Activated naive CD4-positive, alpha-beta T cell treated with anti-CD3 and anti-CD28 coated beads for 36 hours (primary cell): ENCODE measurements around the gene NBR1. TPM values are rescaled to one million over a fixed set of nuclear protein-coding genes. Genes with fewer than 3 reads are reported as not detected.
A peak's percentile ranks its signal among the peaks of the same experiment; 100 is the strongest.
"Not testable (repeated sequence)": the region's sequence is repeated elsewhere in the genome, so short reads cannot be mapped to it uniquely, and the experiment has no call there.

ENCODE experiments used
- CTCF ChIA-PET: fragments of 350-600 bp; sonication (Branson Sonifier 250); formaldehyde crosslinking; loops from one replicate; lab custom pipeline; 2021; ENCODE audit warnings: antibody characterized with exemption; lab: Charles Lee
- DNase-seq: peaks from one replicate; pipeline ENCODE4 v3.0.0-alpha.2; 2020
- H3K27ac Mint-ChIP-seq: one replicate; pipeline ENCODE4 v1.8.0; 2021; ENCODE audit warnings: mild to moderate bottlenecking, mixed read lengths
- H3K27me3 Mint-ChIP-seq: one replicate; pipeline ENCODE4 v1.8.0; 2021; ENCODE audit warnings: low read depth, mixed read lengths
- H3K36me3 Mint-ChIP-seq: one replicate; pipeline ENCODE4 v1.8.0; 2021; ENCODE audit warnings: low read depth, mixed read lengths
- H3K4me1 Mint-ChIP-seq: one replicate; pipeline ENCODE4 v1.8.0; 2021; ENCODE audit warnings: low read depth, mixed read lengths
- H3K4me3 Mint-ChIP-seq: one replicate; pipeline ENCODE4 v1.8.0; 2021; ENCODE audit warnings: mild to moderate bottlenecking, moderate library complexity, mixed read lengths
- H3K9me3 Mint-ChIP-seq: one replicate; pipeline ENCODE4 v1.8.0; 2021; ENCODE audit warnings: mixed read lengths
- intact Hi-C: fragments of 100-400 bp; cut with micrococcal nuclease; formaldehyde crosslinking; loops from one replicate; pipeline ENCODE4 v1.15.1; 2023
- total RNA-seq, 2 experiments: library from RNA; stranded (reverse); gene quantifications; one replicate each; pipeline ENCODE4 v1.2.3, GENCODE V29; 2021

NBR1 gene
- total RNA-seq, 2 experiments from 2014 or later = 62.1 to 66.8 TPM

DNA sequence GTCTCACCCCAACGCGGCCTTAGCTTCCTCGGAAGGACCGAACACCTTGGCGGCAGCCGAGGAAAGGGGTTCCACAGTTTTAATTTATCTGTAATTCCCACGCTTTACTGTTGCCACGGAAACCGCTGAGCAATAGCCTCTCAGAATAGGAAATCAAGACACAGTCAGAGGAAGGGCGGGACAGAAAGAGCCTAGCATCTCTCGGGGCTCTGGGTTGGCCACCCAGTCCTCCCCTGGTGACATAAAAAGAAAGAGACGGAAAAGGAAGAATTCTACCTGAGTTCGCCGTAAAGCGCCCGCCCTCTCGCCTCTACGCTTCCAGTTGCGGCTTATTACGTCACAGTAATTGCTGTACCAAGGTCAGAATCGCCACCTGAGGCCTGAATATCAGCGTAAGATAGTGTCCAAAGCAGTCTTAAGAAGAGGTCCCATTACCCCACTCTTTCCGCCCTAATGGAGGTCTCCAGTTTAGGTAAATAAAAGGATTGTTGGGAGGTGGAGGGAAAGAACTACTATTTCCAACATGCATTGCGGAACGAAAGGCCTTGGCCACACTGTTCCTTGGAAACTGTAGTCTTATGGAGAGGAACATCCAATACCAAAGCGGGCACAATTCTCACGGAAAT, 761 bp upstream of the NBR1 start:
- Mint-ChIP-seq H3K27me3 (no peaks in the 10 kb centered on the region), H3K27ac (no peak overlapping the region), H3K9me3 (no peaks in the 10 kb centered on the region), H3K4me1 (peaks cover 31% of the 10 kb centered on the region), H3K4me3 (no peak overlapping the region), H3K36me3 (peaks cover 4% of the 10 kb centered on the region)
- DNase-seq = peak; percentile 94
- CTCF ChIA-PET = no interaction called here
- intact Hi-C loops = loop anchor here (1.0 to 5.0 kb wide), 10 partner anchors 41 to 1253 kb away; partner anchors contain the start of genes ACLY, BRCA1, PTGES3L and RPL27

DNA sequence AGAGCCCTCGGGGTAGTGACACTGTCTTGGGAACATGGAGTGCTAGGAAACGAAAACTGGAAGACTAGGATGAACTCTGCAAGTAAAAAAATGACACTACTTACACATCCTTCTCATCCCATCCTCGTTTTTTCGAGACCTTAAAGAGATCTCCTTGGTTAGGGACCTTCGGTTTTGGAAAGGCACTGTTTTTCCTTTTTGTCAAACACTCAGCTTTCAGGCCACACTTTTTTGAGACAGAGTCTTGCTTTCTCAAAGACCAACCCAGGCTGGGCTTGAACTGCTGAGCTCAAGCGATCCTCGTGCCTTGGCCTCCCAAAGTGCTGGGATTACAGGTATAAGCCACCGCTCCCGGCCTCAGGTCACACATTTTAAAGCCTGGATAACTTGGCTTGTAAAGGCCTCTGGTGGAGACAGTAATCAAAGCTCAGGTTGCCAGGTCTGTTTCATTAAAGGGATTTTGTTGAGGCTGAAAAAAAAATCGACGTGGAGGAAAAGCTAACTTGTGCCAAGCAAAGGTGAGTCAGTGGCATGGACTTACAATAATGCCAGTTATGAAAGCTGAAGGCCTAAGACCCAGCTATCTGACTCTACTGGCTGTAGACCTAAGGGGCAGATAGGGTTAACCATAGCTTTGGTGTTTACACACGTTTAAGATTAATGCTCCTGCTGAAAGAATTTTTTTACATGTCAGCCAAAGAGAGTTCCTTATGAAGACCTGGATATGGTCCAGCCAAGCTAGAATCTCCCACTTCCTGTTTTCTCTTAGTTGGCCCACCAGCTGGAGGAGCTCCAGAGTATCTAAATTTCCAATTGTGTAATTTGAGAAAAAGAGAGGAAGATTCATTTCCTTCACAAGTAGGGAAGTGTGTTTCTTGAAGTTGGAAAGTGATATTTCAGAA, 823 bp downstream of the NBR1 start:
- DNase-seq = peak; percentile 22
- Mint-ChIP-seq H3K4me3 (no peak overlapping the region), H3K4me1 (peaks cover 44% of the 10 kb centered on the region), H3K36me3 (peaks cover 8% of the 10 kb centered on the region), H3K27me3 (no peaks in the 10 kb centered on the region), H3K27ac (no peak overlapping the region), H3K9me3 (no peaks in the 10 kb centered on the region)
- CTCF ChIA-PET = interaction anchor here (0.6 to 0.9 kb wide), 4 partner anchors 10 to 138 kb away, joined by 3 to 5 read pairs (median 4); no protein-coding TSS in a partner anchor
- intact Hi-C loops = loop anchor here (2.0 to 5.0 kb wide), 4 partner anchors 217 to 1255 kb away; partner anchors contain the start of gene ACLY

DNA sequence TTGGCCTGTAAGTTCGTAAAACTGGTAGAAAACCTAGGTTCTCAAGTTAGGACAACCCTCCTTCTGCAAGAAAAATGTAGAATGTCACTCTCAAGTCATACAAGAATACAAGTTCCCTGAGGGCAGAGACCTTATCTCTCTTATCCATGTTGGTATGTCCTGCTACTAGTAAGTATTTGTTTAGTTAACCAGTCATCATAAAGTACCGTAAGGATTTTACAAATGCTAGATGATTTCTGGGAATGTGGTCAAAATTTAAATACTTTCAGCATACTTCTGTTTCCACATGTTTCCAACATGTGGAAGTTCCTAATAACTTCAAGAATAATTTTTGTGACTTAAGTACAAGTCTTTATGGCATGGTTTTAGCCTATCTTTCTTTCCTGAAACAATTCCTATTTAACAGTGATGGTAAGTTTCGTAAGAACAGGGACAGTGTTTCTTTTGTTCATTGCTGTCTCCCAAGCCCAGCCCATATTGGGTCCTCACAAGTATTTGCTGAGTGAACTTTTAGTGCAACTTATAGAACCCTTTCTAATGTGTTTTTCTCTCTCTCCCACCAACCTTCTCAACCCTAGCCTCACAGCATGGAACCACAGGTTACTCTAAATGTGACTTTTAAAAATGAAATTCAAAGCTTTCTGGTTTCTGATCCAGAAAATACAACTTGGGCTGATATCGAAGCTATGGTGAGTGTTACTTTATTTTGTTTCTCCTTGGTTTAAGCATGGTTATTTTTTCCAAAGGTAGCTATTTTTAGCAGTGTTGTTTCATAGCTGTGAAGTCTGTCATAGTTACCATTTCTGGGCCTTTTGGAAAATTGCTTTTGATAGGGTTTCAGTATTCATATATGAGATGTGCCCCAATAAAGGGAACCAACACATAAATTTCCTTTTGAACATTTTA, 4.5 kb downstream of the NBR1 start:
- Mint-ChIP-seq H3K27me3 (no peaks in the 10 kb centered on the region), H3K4me3 (peak overlapping the region; percentile 30), H3K9me3 (no peaks in the 10 kb centered on the region), H3K27ac (peak overlapping the region; percentile 82), H3K4me1 (peaks cover 50% of the 10 kb centered on the region), H3K36me3 (peaks cover 18% of the 10 kb centered on the region)
- no peak for DNase-seq
- CTCF ChIA-PET = interaction anchor here (0.6 kb wide), 1 partner anchor 34 kb away, joined by 3 read pairs; no protein-coding TSS in a partner anchor
- intact Hi-C loops = no loop called here

DNA sequence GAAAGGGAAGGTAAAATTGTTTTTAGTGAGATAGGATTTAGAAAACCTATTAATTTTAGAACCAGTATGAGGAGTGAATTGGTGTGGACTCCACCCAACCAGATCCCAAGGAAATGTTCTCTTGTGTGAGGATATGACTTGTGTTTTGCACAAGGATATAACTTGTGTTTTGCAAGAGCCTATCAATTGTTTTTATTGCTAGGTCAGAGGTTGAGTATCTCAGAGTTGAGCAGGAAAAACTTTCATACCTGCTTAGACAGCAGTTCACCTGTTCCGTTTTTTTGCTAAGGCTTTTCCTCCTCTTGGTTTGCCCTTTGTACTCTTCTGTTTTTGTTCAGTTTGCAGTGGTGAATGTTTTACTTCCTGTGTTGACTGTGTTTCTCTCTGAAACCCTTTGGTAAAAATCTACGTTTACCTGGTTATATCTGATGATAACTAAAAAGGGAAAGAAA, 5.1 kb downstream of the NBR1 start:
- CTCF ChIA-PET = no interaction called here
- no peaks in the 10 kb centered on the region for H3K27me3 Mint-ChIP-seq
- no peak for DNase-seq
- H3K9me3 Mint-ChIP-seq = no peaks in the 10 kb centered on the region
- intact Hi-C loops = no loop called here
- peaks cover 18% of the 10 kb centered on the region for H3K36me3 Mint-ChIP-seq
- H3K27ac Mint-ChIP-seq = peak overlapping the region; percentile 82
- H3K4me1 Mint-ChIP-seq = peaks cover 50% of the 10 kb centered on the region
- peak overlapping the region; percentile 30 for H3K4me3 Mint-ChIP-seq

DNA sequence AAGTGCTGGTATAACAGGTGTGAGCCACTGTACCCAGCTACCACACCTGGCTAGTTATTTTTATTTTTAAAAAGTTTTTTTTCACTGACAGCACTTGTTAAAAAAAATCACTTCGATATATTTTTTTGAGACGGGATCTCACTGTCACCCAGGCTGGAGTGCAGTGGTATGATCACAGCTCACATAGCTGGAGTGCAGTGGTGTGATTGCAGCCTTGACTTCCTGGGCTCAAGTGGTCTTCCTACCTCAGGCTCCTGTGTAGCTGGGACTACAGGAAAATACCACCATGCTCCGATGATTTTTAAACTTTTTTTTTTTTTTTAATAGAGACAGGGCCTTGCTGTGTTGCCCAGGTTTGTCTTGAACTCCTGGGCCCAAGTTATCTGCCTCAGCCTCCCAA, 12.9 kb downstream of the NBR1 start:
- H3K4me1 Mint-ChIP-seq = peaks cover under 1% of the 10 kb centered on the region
- no peaks in the 10 kb centered on the region for H3K9me3 Mint-ChIP-seq
- H3K27me3 Mint-ChIP-seq = no peaks in the 10 kb centered on the region
- H3K27ac Mint-ChIP-seq = no peak overlapping the region
- H3K36me3 Mint-ChIP-seq = peaks cover 10% of the 10 kb centered on the region
- CTCF ChIA-PET = interaction anchor here (0.6 kb wide), 1 partner anchor 52 kb away, joined by 3 read pairs; no protein-coding TSS in a partner anchor
- DNase-seq = no peak
- H3K4me3 Mint-ChIP-seq = no peak overlapping the region
- intact Hi-C loops = no loop called here

DNA sequence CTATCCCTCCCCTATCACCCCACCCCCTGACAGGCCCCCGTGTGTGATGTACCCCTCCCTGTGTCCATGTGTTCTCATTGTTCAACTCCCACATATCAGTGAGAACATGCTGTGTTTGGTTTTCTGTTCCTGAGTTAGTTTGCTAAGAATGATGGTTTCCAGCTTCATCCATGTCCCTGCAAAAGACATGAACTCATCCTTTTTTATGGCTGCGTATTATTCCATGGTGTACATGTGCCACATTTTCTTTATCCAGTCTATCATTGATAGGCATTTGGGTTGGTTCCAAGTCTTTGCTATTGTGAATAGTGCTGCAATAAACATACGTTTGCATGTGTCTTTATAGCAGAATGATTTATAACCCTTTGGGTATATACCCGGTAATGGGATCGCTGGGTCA, 15.6 kb downstream of the NBR1 start:
- CTCF ChIA-PET, DNase-seq, H3K4me1 Mint-ChIP-seq, H3K27ac Mint-ChIP-seq, H3K9me3 Mint-ChIP-seq, H3K27me3 Mint-ChIP-seq, intact Hi-C loops, H3K4me3 Mint-ChIP-seq: not testable (repeated sequence)
- peaks cover 20% of the 10 kb centered on the region for H3K36me3 Mint-ChIP-seq

DNA sequence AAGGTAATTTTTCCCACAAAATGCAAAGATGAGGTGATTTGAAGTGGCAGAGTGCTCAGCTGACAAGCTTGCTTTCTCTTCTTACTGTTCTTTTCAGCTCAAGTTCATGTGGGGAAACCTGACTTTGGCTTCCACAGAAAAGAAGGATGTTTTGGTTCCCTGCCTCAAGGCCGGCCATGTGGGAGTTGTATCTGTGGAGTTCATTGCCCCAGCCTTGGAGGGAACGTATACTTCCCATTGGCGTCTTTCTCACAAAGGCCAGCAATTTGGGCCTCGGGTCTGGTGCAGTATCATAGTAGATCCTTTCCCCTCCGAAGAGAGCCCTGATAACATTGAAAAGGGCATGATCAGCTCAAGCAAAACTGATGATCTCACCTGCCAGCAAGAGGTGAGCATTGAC, 22.2 kb downstream of the NBR1 start:
- Mint-ChIP-seq H3K27me3 (no peaks in the 10 kb centered on the region), H3K4me1 (peaks cover 2% of the 10 kb centered on the region), H3K9me3 (no peaks in the 10 kb centered on the region), H3K27ac (no peak overlapping the region), H3K4me3 (no peak overlapping the region), H3K36me3 (peaks cover 49% of the 10 kb centered on the region)
- no peak for DNase-seq
- intact Hi-C loops = no loop called here
- CTCF ChIA-PET = no interaction called here

DNA sequence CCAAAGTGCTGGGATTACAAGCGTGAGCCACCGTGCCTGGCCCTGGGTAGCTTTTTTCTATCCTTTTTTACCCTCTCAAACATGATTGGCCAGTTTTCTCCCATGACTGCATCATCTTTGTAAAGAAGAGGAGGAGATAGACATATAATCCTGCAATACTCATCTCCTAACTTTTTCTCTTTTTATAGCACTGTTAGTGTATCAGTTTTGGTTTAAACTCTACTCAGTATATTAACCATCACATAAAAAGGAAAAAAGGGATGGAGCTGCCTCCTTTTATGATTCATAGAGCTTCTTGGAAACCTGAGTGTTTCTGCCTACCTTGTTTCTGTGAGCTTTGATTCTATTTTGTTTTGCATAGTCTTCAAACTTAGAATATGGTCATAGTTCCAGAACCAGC, 28.6 kb downstream of the NBR1 start:
- CTCF ChIA-PET = interaction anchor here (0.8 to 1.3 kb wide), 3 partner anchors 11 to 111 kb away, joined by 4 to 5 read pairs (median 5); no protein-coding TSS in a partner anchor
- peaks cover 50% of the 10 kb centered on the region for H3K36me3 Mint-ChIP-seq

DNA sequence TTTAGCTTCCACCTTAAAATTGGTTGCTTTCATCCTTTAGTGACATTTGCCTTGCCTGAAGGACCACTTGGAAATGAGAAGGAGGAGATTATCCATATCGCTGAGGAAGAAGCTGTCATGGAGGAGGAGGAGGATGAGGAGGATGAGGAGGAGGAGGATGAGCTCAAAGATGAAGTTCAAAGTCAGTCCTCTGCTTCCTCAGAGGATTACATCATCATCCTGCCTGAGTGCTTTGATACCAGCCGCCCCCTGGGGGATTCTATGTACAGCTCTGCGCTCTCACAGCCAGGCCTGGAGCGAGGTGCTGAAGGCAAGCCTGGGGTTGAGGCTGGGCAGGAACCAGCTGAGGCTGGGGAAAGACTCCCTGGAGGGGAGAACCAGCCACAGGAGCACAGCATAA, 29.1 kb downstream of the NBR1 start:
- peaks cover 46% of the 10 kb centered on the region for H3K36me3 Mint-ChIP-seq
- H3K27ac Mint-ChIP-seq = peak overlapping the region; percentile 66
- H3K4me3 Mint-ChIP-seq = no peak overlapping the region
- peaks cover 9% of the 10 kb centered on the region for H3K4me1 Mint-ChIP-seq
- no peaks in the 10 kb centered on the region for H3K27me3 Mint-ChIP-seq
- peak; percentile 17 for DNase-seq
- no peaks in the 10 kb centered on the region for H3K9me3 Mint-ChIP-seq
- intact Hi-C loops = no loop called here
- CTCF ChIA-PET = interaction anchor here (0.8 to 1.3 kb wide), 4 partner anchors 11 to 110 kb away, joined by 3 to 5 read pairs (median 4); no protein-coding TSS in a partner anchor

More for the DNA sequence above, 28.6 kb downstream of the NBR1 start:
- Mint-ChIP-seq H3K9me3 (no peaks in the 10 kb centered on the region), H3K27me3 (no peaks in the 10 kb centered on the region), H3K4me3 (no peak overlapping the region), H3K27ac (peak overlapping the region; percentile 80), H3K4me1 (peaks cover 9% of the 10 kb centered on the region)
- intact Hi-C loops = no loop called here
- DNase-seq = no peak

DNA sequence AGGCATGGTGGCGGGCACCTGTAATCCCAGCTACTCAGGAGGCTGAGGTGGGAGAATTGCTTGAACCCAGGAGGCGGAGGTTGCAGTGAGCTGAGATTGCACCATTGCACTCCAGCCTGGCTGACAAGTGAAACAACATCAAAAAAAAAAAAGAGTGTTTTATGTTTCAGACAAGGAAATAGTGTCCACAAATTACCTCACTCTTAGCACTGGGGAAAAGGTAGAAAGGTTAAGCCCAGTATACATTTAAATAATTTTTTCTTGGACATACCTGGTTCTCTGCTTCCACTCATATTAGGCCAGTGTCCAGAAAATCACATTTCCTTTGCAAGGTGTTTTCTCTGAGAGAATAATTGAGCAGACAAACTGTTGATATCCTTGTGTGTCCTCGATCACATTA, 32.0 kb downstream of the NBR1 start:
- H3K4me3 Mint-ChIP-seq, CTCF ChIA-PET, H3K27me3 Mint-ChIP-seq, H3K9me3 Mint-ChIP-seq, H3K4me1 Mint-ChIP-seq, H3K27ac Mint-ChIP-seq, intact Hi-C loops, DNase-seq: not testable (repeated sequence)
- peaks cover 36% of the 10 kb centered on the region for H3K36me3 Mint-ChIP-seq

DNA sequence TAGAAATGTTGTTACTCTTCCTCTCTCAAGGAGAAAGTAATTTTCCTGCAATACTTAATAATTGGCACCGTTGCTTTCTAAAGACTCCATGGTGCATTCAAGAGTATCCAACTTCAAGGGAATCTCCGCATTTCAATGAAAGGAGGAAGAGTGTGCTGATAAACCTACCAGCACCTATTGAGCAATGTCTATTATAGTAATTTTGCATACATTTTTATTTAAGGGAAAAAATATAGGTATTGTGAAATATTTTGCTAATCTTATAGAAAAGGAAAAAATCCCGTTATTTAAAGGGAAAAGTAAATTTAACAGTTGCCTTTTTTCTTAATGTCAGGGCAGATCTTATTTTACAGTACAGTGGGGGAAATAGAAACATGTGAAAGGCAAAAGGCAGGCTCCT, 39.6 kb downstream of the NBR1 start:
- no peaks in the 10 kb centered on the region for H3K9me3 Mint-ChIP-seq
- H3K4me1 Mint-ChIP-seq = peaks cover 21% of the 10 kb centered on the region
- CTCF ChIA-PET = interaction anchor here (1.0 kb wide), 1 partner anchor 11 kb away, joined by 5 read pairs; no protein-coding TSS in a partner anchor
- peak overlapping the region; percentile 94 for H3K4me3 Mint-ChIP-seq
- H3K27me3 Mint-ChIP-seq = no peaks in the 10 kb centered on the region
- DNase-seq = no peak
- peak overlapping the region; percentile 90 for H3K27ac Mint-ChIP-seq
- intact Hi-C loops = loop anchor here (5.0 kb wide), 1 partner anchor 213 kb away; the partner anchor contains the start of gene RPL27
- H3K36me3 Mint-ChIP-seq = peaks cover 10% of the 10 kb centered on the region
